ENCODE results near the gene MMP24OS. TPM values are rescaled to one million over a fixed set of nuclear protein-coding genes. Genes with fewer than 3 reads are reported as not detected.

MMP24OS gene
- total RNA-seq, 1 experiment from 2014 or later: 18.5 TPM

DNA sequence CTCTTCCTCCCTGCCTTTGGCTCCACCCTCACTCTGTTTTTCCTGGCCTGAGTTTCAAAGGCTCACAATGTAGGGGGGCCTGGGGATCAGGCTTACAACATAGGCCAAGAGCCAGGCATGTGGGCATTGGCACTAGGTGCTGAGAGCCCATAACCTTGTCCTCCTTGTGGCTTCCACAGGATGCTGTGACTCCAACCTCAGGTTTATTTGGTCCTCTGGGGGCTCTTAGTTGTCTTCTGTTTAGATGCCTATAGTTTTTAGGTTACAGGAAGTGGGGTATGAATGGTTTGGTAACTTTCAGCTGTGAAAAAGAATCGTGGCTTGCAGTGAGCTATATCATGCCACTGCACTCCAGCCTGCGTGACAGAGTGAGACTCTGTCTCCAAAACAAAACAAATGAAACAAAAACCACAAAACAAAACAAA is 25.9 kb downstream of the MMP24OS start:
- Histone ChIP-seq H3K9me3 (replicated peaks) (no peaks in the 10 kb centered on the region), H3K27me3 (replicated peaks) (no peaks in the 10 kb centered on the region), H3K4me1 (replicated peaks) (peaks cover 10% of the 10 kb centered on the region), H3K4me3 (no peak overlapping the region), H3K27ac (no peak overlapping the region), H3K36me3 (no peaks in the 10 kb centered on the region)
- peak in 1 of 2 experiments; percentile 46 for DNase-seq (ENCODE audit: low read depth in 1 of 2, low spot score in 2 of 2)

DNA sequence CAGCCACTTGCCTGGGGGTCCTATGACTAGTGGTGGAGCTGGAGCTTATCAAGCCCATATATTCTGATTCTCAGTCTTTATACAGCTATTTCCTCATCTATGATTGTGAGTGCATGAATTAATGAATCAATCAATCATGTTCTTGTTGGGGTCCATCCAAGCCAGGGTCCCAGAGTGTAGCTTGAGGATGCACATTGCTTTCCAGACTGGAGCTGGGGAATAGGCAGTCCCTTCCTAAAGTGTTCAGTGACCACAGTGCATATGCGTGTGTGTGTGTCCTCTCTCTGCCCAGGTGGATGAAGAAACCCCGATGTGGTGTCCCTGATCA is 26.3 kb downstream of the MMP24OS start:
- no peaks in the 10 kb centered on the region for H3K36me3 ChIP-seq
- H3K27me3 ChIP-seq (replicated peaks): no peaks in the 10 kb centered on the region
- H3K4me3 ChIP-seq: no peak overlapping the region
- DNase-seq (ENCODE audit: low read depth in 1 of 2, low spot score in 2 of 2): no peak
- no peaks in the 10 kb centered on the region for H3K9me3 ChIP-seq (replicated peaks)
- no peak overlapping the region for H3K27ac ChIP-seq
- peaks cover 10% of the 10 kb centered on the region for H3K4me1 ChIP-seq (replicated peaks)

GRCh38 chr20:35248641-35249475 is 29.1 kb downstream of the MMP24OS start:
- Histone ChIP-seq H3K4me3 (no peak overlapping the region), H3K4me1 (replicated peaks) (peaks cover 10% of the 10 kb centered on the region), H3K27ac (no peak overlapping the region), H3K27me3 (replicated peaks) (no peaks in the 10 kb centered on the region), H3K36me3 (no peaks in the 10 kb centered on the region), H3K9me3 (replicated peaks) (no peaks in the 10 kb centered on the region)
- no peak for DNase-seq (ENCODE audit: low read depth in 1 of 2, low spot score in 2 of 2)

GRCh38 chr20:35246723-35247122 is 31.2 kb downstream of the MMP24OS start:
- DNase-seq (ENCODE audit: low read depth in 1 of 2, low spot score in 2 of 2): no peak
- Histone ChIP-seq H3K27me3 (replicated peaks) (no peaks in the 10 kb centered on the region), H3K27ac (no peak overlapping the region), H3K36me3 (no peaks in the 10 kb centered on the region), H3K4me3 (no peak overlapping the region), H3K9me3 (replicated peaks) (no peaks in the 10 kb centered on the region), H3K4me1 (replicated peaks) (peaks cover 2% of the 10 kb centered on the region)

- H3K4me3 ChIP-seq: no peak overlapping the region
- no peaks in the 10 kb centered on the region for H3K9me3 ChIP-seq (replicated peaks)
- H3K4me1 ChIP-seq (replicated peaks): no peaks in the 10 kb centered on the region
- no peak overlapping the region for H3K27ac ChIP-seq
- DNase-seq (ENCODE audit: low read depth in 1 of 2, low spot score in 2 of 2): no peak
- no peaks in the 10 kb centered on the region for H3K27me3 ChIP-seq (replicated peaks)
- H3K36me3 ChIP-seq: no peaks in the 10 kb centered on the region
Observed at GRCh38 chr20:35243986-35244385, 33.9 kb downstream of the MMP24OS start.

GRCh38 chr20:35243317-35243716 is 34.6 kb downstream of the MMP24OS start:
- Histone ChIP-seq H3K27me3 (replicated peaks) (no peaks in the 10 kb centered on the region), H3K4me3 (no peak overlapping the region), H3K27ac (no peak overlapping the region), H3K4me1 (replicated peaks) (no peaks in the 10 kb centered on the region), H3K9me3 (replicated peaks) (no peaks in the 10 kb centered on the region), H3K36me3 (no peaks in the 10 kb centered on the region)
- DNase-seq (ENCODE audit: low read depth in 1 of 2, low spot score in 2 of 2): no peak

DNA sequence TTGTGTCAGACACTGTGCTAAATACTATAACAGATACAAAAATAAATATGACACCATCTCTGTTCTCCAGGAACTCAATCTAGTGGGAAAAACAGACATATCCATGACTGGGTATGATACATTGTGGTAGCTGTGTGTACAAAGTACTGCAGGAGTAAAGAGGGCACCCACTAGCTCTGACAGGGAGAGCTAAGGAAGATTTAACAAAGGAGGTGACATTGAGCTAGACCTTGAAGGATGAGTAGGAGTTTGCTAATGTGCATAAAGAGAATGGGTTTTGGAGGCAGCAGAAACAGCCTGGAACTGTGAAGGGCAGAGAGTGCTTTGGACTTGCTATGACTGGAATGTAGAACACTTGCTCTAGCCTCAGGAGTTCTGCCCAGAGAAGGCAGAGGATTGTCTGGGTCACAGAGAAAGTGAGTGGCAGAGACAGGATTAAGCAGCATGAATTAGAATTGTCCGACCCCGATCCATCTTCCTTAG is 37.1 kb downstream of the MMP24OS start:
- H3K36me3 ChIP-seq: no peaks in the 10 kb centered on the region
- H3K4me1 ChIP-seq (replicated peaks): no peaks in the 10 kb centered on the region
- no peak overlapping the region for H3K4me3 ChIP-seq
- DNase-seq (ENCODE audit: low read depth in 1 of 2, low spot score in 2 of 2): no peak
- no peak overlapping the region for H3K27ac ChIP-seq
- H3K27me3 ChIP-seq (replicated peaks): no peaks in the 10 kb centered on the region
- no peaks in the 10 kb centered on the region; the same call in 1 of the 2 replicates for H3K9me3 ChIP-seq (replicated peaks)

DNA sequence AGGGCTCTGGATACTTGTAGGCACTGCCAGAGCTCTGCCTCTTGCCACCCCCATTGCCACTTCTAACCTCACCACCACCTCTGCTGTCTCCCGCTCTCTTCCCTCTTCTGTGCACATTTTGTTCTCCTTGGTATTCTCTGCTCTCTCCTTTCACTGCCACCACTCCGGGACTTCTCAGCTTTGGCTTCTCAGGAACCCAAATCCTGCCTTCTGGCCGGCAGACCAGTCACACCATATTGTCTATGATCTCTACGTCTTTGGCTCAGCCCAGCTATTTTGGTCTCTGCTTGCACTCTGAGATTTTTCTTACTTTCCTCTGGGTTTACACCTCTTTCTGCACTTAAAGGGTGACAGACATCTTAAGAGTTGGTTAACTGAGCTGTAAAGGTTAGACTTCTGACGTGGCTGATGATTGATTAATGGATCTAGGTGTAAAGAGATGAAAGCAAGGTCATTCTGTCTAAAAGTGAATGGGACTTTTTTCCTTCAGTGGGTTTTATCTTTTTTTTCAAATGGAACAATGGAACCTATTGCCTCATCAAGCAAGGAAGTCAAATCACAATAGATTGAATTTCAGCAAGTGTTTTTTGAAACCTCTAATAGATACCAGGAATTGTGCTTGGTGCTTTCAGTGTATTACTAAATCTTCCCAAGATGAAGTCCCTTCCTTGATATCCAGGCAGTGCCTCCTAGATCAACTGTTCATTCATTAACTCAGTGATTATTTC is 37.7 kb downstream of the MMP24OS start:
- H3K36me3 ChIP-seq: no peaks in the 10 kb centered on the region
- H3K9me3 ChIP-seq (replicated peaks): no peaks in the 10 kb centered on the region; the same call in 1 of the 2 replicates
- H3K4me3 ChIP-seq: no peak overlapping the region
- no peak for DNase-seq (ENCODE audit: low read depth in 1 of 2, low spot score in 2 of 2)
- no peak overlapping the region for H3K27ac ChIP-seq
- no peaks in the 10 kb centered on the region for H3K4me1 ChIP-seq (replicated peaks)
- H3K27me3 ChIP-seq (replicated peaks): no peaks in the 10 kb centered on the region

DNA sequence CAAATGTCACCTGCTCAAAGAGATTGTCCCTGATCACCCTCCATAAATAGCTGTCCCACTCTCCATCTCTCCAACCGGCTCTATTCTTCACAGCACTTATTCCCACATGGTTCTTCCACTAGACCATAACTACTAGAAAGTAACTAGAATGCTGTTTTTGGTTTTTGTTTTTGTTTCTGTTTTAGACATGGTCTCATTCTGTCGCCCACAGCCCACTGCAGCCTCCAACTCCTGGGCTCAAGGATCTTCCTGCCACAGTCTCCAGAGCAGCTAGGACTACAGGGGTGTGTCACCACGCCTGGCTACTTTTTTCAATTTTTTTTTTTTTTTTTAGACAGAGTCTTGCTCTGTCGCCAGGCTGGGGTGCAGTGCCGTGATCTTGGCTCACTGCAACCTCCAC is 39.2 kb downstream of the MMP24OS start:
- DNase-seq (ENCODE audit: low read depth in 1 of 2, low spot score in 2 of 2): no peak
- no peak overlapping the region for H3K27ac ChIP-seq
- no peaks in the 10 kb centered on the region for H3K27me3 ChIP-seq (replicated peaks)
- no peaks in the 10 kb centered on the region; the same call in 1 of the 2 replicates for H3K9me3 ChIP-seq (replicated peaks)
- no peaks in the 10 kb centered on the region for H3K4me1 ChIP-seq (replicated peaks)
- no peak overlapping the region for H3K4me3 ChIP-seq
- no peaks in the 10 kb centered on the region for H3K36me3 ChIP-seq

- no peaks in the 10 kb centered on the region; the same call in 1 of the 2 replicates for H3K9me3 ChIP-seq (replicated peaks)
- no peaks in the 10 kb centered on the region for H3K27me3 ChIP-seq (replicated peaks)
- no peaks in the 10 kb centered on the region for H3K4me1 ChIP-seq (replicated peaks)
- no peak overlapping the region for H3K27ac ChIP-seq
- DNase-seq (ENCODE audit: low read depth in 1 of 2, low spot score in 2 of 2): no peak
- no peak overlapping the region for H3K4me3 ChIP-seq
- no peaks in the 10 kb centered on the region for H3K36me3 ChIP-seq
Observed at GRCh38 chr20:35238170-35238569, 39.8 kb downstream of the MMP24OS start.

GRCh38 chr20:35237486-35237885 is 40.4 kb downstream of the MMP24OS start:
- Histone ChIP-seq H3K27me3 (replicated peaks) (no peaks in the 10 kb centered on the region), H3K4me3 (no peak overlapping the region), H3K36me3 (no peaks in the 10 kb centered on the region), H3K27ac (no peak overlapping the region), H3K9me3 (replicated peaks) (no peaks in the 10 kb centered on the region; the same call in 1 of the 2 replicates), H3K4me1 (replicated peaks) (peaks cover 4% of the 10 kb centered on the region; the same call in 1 of the 2 replicates)
- DNase-seq (ENCODE audit: low read depth in 1 of 2, low spot score in 2 of 2): no peak

GRCh38 chr20:35235881-35236280 is 42.0 kb downstream of the MMP24OS start:
- no peak for DNase-seq (ENCODE audit: low read depth in 1 of 2, low spot score in 2 of 2)
- Histone ChIP-seq H3K4me1 (replicated peaks) (peaks cover 4% of the 10 kb centered on the region; the same call in 1 of the 2 replicates), H3K27me3 (replicated peaks) (no peaks in the 10 kb centered on the region), H3K27ac (no peak overlapping the region), H3K9me3 (replicated peaks) (no peaks in the 10 kb centered on the region; the same call in 1 of the 2 replicates), H3K36me3 (no peaks in the 10 kb centered on the region), H3K4me3 (no peak overlapping the region)

GRCh38 chr20:35232575-35232974 is 45.3 kb downstream of the MMP24OS start:
- Histone ChIP-seq H3K9me3 (replicated peaks) (no peaks in the 10 kb centered on the region; the same call in 1 of the 2 replicates), H3K27ac (no peak overlapping the region), H3K27me3 (replicated peaks) (peaks cover 5% of the 10 kb centered on the region), H3K4me1 (replicated peaks) (peaks cover 4% of the 10 kb centered on the region; the same call in 1 of the 2 replicates), H3K4me3 (no peak overlapping the region), H3K36me3 (no peaks in the 10 kb centered on the region)
- DNase-seq (ENCODE audit: low read depth in 1 of 2, low spot score in 2 of 2): peak in 1 of 2 experiments; percentile 25

All from SJSA1 (cell line).